DMS53 (cell line): ENCODE data around the gene KRTAP1-4.
"Not testable (repeated sequence)": the region's sequence is repeated elsewhere in the genome, so short reads cannot be mapped to it uniquely, and the experiment has no call there.

Source experiments
- DNase-seq: peaks from one replicate; lab custom pipeline; 2025; lab: John Stamatoyannopoulos, UW

KRTAP1-4 gene

GRCh38 chr17:41046735-41047465 lies 16.9 kb upstream of the KRTAP1-4 start, which contains the start of gene KRTAP2-1:
KRTAP2-1 (minus strand) TSS chr17:41047316; CDS start chr17:41047267, 49 bp downstream.
- not testable (repeated sequence) for DNase-seq

GRCh38 chr17:41042953-41043352 lies 13.0 kb upstream of the KRTAP1-4 start:
- DNase-seq: no peak

DNA sequence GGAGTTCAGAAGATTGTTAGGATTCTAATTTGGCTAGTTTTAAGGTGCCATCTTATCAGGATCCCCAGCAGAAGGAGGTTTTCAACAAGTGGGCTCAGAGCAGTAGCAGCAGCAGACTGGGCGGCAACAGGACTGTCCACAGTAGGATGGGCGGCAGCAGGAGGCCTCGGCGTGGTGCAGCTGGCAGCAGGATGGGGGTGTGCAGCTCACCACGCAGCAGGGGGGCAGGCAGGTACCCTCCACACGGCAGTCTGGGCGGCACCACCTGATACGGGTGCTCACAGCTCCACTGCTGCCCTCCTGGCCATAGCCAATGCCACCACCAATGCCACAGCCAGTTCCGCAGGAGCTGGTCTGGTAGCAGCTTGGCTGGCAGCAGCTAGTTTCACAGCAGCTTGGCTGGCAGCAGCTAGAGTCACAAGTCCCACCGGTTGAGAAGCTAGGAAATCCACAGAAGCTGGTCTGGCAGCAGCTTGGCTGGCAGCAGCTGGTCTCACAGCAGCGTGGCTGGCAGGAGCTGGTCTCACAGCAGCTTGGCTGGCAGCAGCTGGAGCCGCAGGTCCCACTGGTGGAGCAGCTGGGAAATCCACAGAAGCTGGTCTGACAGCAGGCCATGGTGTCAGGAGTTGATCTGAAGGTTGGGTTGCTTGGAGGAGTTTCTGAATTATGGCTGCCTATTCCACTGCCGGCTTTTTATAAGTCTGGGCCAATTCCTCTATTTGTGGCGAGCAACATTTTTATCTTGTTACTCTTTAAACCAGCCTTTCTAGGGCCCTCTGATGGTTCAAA lies 11.0 kb upstream of the KRTAP1-4 start, which contains the start of gene KRTAP1-1:
KRTAP1-1 (minus strand) TSS at position 668 of the 789 bp plus-strand sequence; CDS start at position 615, 53 bp downstream.
- peak; percentile 41 for DNase-seq

GRCh38 chr17:41037853-41038350 lies 7.9 kb upstream of the KRTAP1-4 start:
- DNase-seq: no peak

GRCh38 chr17:41034346-41034935 lies 4.4 kb upstream of the KRTAP1-4 start, which contains the start of gene KRTAP1-3:
KRTAP1-3 (minus strand) TSS chr17:41034874; CDS start chr17:41034821, 53 bp downstream.
- peak; percentile 28 for DNase-seq

- DNase-seq: peak; percentile 52
These were observed 3.1 kb downstream of the KRTAP1-4 start, which contains the start of gene KRTAP1-5 for GRCh38 chr17:41026715-41027471. KRTAP1-5 (minus strand) TSS chr17:41027208; CDS start chr17:41027155, 53 bp downstream.

DNA sequence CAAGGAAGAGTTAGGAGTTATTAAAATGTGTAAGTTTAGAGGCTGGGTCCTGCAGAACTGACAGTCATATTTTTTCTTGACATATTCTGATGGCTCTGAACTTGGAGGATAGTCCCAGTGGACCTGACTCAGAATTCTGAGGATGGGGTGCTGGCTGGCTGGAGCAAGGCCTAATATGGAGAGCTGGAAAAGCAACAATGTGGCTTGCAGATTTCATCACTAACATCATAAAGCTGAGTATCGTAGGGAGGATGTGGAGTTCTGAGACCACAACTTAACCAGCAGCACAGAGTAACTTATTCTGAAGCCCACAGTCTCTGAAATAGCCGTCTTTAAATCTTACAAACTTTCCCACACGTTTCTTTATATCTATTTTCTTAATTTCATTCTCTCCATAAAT lies 5.3 kb downstream of the KRTAP1-4 start:
- no peak for DNase-seq

GRCh38 chr17:41020336-41020735 lies 9.7 kb downstream of the KRTAP1-4 start:
- peak; percentile 70 for DNase-seq

DNA sequence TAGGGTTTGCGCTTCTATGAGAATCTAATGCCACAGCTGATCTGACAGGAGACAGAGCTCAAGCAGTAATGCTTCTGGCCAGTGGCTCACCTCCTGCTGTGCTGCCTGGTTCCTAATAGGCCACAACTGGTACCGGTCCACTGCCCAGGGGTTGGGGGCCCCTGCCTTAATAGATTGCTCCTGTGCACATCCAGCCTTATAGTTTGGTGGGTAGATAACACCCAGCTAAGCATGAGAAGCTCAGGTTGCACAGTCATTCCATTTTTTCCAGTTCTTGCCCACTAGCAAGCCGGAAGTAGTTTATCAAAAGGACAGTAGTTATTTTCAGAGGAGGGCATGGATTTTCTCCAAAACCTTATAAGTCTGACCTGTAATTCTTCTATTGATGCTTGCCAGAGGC lies 10.6 kb downstream of the KRTAP1-4 start:
- no peak for DNase-seq

DNA sequence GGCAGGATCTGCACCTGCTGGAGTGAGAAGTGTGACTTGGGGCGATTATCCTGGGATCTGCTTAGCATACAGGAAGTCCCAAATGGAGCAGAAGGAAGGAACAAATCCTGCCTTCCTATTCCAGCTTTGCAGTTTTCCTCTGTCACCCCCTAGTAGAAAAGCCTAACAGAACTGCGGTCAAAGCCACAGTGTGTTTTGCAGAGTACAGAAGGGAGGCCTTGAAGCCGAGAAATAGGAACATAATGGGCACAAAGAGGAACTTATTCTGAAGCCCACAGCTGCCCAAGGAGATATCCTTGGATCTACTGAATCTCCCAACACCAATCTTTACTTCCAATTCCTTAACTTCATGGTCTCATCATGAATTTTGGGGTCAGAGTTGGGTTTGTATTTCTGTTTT lies 11.5 kb downstream of the KRTAP1-4 start:
- DNase-seq: peak; percentile 6

- DNase-seq: no peak
These were observed 13.3 kb downstream of the KRTAP1-4 start for GRCh38 chr17:41016578-41017215.

- no peak for DNase-seq
These were observed 14.5 kb downstream of the KRTAP1-4 start for GRCh38 chr17:41015454-41015853.

- peak; percentile 39 for DNase-seq
These were observed 16.4 kb downstream of the KRTAP1-4 start for GRCh38 chr17:41013606-41014005.

DNA sequence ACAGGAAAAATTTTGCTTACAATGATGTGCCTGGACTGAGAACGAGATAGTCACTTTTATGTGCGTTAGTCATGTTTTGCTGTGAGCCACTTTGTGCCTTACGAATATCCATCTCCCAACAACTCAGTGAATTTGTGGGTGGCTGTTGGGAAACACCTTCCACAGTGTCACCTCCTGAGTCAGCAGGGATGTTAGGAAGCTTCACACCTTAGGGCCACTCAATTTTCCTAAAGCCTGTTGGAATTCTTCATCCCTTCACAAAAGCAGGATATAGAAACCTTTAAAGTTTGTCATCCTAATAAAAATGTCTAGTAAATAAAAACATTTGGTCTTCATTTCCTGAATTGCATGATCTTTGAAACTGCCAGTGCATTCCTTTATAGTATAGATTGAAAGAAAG lies 16.8 kb downstream of the KRTAP1-4 start:
- no peak for DNase-seq

- peak; percentile 46 for DNase-seq
These were observed 17.5 kb downstream of the KRTAP1-4 start for GRCh38 chr17:41012326-41013120.

DNA sequence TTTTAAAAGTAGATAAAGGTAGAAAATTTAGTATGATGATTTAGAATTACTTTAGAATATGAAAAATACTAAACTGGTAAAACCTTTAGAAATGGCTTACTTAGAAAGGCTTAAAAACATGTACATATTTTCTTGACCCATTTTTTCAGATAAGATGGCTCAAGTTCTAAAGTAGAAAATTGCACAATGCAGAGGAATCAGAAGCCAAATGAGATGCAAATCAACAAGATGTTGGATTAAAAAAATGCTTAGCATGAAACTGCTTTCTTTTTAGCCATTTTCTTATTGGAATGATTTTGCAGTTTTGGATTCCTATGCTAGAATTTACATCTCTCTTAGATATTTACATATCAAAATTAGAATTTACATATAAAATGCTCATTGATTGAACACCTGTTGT lies 19.6 kb downstream of the KRTAP1-4 start:
- DNase-seq: no peak

DNA sequence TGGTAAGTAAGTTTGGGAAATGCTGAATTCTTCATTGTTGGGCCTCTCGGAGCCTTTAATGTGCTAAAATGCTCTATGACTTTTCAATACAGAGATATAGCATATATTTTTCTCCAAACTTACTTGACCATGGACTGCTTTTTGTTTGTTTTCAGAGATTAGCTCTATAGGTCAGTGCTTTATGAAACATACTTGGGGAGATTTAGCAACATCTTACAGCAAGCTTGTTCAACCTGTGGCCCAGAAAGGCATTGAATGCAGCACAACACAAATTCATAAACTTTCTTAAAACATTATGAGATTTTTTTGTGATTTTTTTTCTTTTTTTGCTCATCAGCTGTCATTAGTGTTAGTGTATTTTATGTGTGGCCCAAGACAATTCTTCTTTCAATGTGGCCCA lies 20.1 kb downstream of the KRTAP1-4 start:
- DNase-seq: no peak

- DNase-seq: peak; percentile 79
These were observed 20.7 kb downstream of the KRTAP1-4 start for GRCh38 chr17:41009301-41009760.

- peak; percentile 93 for DNase-seq
These were observed 21.2 kb downstream of the KRTAP1-4 start, which contains the start of gene KRTAP3-1 for GRCh38 chr17:41008811-41009210. KRTAP3-1 (minus strand) TSS chr17:41009128; CDS start chr17:41009074, 54 bp downstream.

- peak; percentile 56 for DNase-seq
These were observed 25.6 kb downstream of the KRTAP1-4 start for GRCh38 chr17:41004397-41004796.
